Activated CD4-positive, alpha-beta T cell treated with anti-CD3 and anti-CD28 coated beads, Interleukin-10, Interleukin-2, amounts not matched to agents 100 ng/mL and 50 ng/mL, durations not matched to agents 16 hours and 8 hours (primary cell): ENCODE measurements around the gene OR10X1.

Experiments
- DNase-seq: peaks from one replicate; pipeline ENCODE4 v3.0.0-alpha.2; 2020

OR10X1 gene, protein sequence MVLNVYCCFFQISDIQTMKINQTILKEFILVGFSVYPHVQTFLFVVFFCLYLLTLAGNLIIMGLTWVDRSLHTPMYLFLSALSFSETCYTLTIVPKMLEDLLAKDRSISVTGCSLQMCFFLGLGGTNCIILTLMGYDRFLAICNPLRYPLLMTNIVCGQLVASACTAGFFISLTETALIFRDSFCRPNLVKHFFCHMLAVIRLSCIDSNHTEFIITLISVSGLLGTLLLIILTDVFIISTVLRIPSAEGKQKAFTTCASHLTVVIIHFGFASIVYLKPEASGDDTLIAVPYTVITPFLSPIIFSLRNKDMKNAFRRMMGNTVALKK

DNA sequence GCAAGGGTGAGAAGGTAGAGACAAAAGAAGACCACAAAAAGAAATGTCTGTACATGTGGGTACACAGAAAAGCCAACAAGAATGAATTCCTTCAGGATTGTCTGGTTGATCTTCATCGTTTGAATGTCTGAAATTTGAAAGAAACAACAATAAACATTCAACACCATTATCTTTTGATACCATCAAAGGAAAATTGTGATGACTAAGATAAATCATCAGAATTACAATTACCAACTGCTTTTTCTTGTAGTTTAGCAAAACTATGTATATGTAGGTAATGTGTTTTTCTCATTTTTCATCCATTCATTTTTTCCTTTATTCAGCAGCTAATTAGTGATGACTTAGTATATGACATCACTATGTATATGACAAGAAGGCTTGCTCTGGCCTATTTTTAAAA lies at the start of gene OR10X1:
OR10X1 (minus strand) TSS at position 167 of the 400 bp plus-strand sequence; CDS start at position 167, 0 bp downstream.
- no peak for DNase-seq

DNA sequence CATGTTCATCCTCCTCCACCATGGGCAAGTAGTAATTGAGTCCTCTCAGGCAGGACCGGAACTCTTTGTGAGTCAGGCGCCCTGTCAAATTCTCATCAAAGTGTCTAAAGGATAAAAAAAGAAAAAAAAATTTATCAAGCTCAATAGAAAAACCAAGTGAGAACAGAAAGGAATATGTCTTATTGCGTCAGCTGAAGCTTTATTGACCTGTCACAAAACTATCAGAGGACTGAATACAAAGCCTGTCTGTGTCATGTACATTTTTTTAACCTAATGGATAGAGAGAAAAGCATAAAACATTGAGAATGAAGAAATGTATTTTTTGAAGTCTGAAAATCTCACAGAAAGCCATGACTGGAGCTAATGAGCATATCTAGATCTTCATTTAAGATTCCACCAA lies 34.1 kb upstream of the OR10X1 start:
- DNase-seq: no peak

DNA sequence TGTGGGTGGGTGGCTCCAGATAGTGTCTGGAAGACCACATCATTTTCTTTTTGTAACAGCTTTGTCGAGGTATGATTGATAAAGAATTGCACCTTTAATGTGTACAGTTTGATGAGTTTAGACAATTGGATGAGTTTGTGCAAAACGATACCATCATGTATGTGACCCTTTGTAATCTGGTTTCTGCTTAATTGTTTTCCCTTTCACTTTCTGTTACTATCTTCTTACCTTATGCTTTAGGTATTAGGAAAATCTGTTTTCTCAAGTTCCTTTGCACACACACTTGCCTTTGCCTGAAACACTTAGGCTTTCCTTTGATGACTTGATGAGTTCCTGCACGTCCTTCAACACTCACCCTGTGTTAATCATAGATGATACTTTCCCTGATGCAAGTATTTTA lies 32.2 kb upstream of the OR10X1 start:
- DNase-seq: no peak

DNA sequence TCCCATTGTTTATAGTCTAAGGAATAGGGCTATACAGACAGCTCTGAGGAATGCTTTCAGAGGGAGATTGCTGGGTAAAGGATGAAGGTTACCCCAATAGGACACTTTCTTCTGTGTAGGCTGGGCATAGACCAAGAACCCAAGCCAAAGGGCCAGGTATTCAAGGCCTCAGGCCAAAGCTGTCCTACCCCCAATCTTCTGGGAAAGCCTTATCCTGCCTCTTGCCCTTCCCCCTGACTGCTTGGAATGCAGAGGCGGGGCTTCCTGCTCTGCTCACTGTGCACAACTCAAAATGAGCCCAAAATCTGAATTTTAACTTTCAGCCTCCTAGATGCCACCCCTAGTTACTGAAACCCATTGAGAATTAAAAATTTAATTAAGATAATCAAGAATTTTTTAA lies 27.6 kb upstream of the OR10X1 start:
- no peak for DNase-seq

DNA sequence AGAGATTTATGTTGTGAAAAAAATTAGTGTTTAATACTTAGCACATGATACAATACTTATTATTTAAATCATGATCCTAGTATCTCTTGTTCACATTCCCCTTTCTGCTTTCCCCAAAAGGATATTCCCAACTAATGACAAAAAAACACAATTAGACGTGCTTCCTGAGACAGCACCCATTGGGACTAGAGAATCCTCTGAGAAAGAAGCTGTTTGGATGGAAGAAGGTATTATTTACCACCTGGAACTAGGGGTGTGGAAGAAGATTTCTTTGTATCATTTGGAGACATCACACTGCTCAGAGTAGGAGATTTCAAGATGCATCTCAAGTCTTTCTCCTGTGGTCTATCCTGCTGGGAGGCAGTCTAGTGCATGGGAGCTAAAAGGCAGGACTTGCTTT lies 25.3 kb upstream of the OR10X1 start, which contains the start of gene OR10Z1:
OR10Z1 (plus strand) TSS at position 301 of the 400 bp plus-strand sequence. CDS start 1,171 bp downstream, outside the sequence.
- DNase-seq: no peak

DNA sequence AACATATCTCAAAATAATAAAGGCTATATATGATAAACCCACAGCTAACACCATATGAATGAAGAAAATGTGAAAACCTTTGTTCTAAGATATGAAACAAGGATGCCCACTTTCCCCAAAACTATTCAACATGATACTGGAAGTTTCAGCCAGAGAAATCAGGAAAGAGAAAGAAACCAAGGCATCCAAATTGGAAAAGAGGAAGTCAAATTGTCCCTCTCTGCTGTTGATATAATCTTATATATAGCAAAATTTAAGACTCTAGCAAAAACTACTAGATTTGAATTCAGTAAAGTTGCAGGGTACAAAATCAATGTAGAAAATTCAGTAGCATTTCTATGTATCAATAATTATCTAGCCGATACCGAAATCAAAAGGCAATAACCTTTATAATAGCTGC lies 21.0 kb upstream of the OR10X1 start:
- no peak for DNase-seq

DNA sequence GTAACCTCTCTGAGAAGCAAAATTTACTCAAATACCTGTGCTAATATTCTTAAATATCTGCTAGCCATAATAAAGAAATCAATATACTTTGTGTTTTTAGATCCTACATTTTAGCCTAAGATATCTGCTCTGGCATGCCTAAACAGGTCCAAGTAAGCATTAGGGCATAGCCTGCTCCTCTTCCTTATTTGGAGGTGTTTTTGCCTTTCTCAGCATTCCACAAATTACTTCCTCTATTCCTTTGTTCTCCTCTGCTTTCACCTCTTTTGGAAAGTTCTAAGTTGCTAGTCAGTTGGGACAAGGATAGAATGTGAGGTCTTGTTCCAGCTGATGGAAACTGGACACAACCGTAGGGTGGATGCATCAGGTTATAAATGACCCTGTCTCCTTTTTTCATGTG lies 7.2 kb upstream of the OR10X1 start:
- DNase-seq: no peak

DNA sequence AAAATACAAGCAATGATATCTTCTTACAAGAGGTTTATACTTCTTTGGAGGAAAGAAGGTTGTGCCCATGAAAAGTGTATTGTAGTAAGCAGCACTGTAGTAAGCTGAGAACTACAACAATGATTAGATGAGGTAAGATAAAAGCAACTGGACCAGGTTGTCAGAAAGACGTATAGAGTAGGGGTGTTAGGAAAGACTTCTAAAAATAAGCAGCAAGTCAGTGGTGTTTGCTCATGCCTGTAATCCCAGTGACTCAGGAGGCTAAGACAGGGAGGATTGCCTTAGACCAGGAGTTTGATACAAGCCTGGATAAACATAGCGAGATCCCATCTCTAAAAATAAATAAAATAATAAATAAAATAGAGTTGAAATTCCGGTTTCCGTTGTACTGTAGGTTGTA lies 4.3 kb upstream of the OR10X1 start:
- no peak for DNase-seq

DNA sequence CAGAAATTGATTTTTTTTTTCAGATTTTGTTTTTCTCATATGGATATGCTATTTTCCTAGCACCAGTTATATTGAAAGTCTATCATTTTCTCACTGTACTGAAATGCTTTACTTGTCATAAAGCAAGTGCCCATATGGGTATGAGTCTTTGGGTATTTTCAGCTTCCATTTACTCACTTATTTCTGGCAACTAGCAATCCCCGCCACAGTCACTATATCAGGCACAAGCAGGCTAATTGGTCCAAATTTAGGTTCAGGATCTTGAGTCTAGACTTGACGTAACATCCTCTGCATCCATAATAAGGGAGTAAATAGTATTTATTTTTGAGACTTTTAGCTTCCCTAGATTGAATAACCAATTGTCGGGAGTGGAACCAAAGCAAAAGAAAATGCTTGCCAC lies 2.1 kb downstream of the OR10X1 start:
- no peak for DNase-seq

DNA sequence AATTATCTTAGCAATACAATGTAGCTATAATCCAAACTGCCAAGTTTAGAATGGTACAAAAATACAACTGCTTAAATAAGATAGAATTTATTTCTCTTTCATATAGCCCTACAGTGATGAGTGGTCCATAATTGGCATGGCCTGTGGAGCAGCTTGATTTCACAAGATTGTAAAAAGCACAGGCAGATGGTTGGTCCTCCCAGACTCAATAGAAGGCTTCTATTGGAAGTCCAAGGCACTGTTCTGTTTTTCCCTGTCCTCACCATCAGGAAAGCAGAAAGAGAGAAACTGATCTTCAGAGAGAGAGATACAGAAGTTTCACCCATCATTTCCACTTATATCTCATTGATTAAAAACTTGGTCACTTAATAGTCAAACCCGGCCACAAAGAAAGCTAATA lies 7.5 kb downstream of the OR10X1 start:
- no peak for DNase-seq

DNA sequence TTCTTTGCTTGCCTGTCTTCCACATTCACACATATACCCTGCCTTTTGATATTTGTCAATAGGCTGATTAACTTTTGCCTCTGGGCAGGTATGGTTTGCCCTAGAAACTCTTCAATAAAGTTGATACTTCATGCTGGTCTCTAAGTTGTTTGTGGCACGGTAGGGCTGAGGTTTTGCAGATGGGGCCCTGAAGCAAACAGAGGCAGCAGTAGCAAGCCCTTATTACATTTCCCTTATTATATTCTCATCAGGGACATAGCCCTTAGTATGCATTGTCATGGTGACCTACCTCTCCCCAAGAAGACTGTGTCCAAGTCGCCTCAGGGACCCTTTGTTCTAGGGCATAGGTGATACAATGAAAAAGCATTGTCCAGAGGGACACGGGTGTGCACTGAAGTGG lies 9.2 kb downstream of the OR10X1 start, which contains the start of gene OR6P1:
OR6P1 (minus strand) TSS at position 101 of the 400 bp plus-strand sequence. CDS start 6,976 bp downstream, outside the sequence.
- no peak for DNase-seq

DNA sequence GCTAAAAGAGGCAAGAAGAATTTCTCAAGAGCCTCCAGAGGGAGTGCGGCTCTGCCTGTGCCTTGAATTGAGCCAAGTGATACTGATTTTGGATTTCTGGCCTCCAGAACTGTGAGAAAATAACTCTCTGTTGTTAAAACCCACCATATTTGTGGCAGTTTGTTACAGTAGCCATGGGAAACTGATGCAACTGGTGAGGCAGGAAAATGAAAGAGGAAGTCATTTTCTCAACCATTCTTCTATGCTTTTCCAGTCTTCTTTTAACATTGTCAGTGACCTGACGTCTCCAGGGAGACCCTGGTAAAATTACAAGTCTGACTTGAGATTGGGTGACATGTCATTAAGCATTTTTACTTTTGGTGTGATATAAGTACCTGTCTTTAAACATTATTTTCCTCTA lies 15.1 kb downstream of the OR10X1 start:
- DNase-seq: no peak

DNA sequence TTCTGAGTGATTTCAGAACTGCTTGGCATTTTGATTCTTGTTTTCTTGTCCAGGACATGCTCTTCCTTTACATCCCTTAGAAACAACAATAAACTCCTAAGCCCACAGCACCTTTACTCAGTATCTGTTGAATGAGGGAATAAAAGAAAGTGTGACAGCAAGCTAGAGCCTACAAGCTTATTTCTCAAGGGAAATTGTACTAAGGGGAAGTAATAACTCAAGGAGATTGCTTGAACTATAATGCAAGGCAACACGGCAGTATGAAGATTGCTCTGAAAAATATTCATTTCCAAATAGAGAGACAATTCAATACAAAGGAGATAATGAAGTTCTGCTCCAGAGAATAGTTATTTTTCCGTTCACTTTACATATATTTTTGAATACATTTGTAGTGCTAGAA lies 15.8 kb downstream of the OR10X1 start:
- DNase-seq: no peak

DNA sequence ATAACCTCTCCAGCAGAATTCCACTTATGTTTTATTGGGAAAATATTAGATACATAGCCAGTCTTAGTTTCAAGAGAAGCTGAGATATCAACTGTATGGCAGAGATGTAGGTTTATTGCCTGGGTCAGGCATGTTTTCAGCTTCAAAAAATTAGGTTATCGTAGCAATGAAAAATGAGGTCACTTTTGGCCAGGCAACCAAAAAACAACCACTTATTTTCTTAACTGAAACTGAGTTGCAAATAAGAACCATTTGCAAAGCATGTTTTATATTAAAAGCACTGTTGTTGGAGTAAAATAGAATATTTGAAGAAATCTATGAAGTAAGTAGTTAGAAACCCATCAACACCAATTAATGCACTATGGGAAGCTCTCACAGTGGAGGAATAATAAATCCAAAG lies 20.0 kb downstream of the OR10X1 start:
- DNase-seq: no peak

DNA sequence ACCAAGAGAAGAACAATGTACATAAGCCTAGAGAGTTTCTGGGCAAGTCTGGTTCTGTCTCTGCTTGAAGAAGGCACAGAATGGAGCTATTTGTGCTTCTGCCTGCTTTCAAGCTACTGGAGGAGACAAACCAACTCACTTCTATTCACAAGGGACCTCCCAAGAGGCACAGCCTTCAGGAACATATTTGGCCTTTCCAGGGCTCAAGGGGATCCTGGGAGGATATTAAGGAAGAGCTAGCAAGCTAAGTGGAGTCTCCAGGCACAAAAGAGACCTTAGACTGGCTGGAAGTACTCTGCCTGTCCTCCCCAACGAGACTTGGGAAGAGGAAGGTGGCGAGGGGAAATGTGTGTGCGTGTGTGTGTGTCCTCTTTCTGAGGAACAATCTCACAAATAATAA lies 25.3 kb downstream of the OR10X1 start, which contains the start of gene OR6Y1:
OR6Y1 (minus strand) TSS at position 54 of the 400 bp plus-strand sequence. CDS start 6,300 bp downstream, outside the sequence.
- no peak for DNase-seq

DNA sequence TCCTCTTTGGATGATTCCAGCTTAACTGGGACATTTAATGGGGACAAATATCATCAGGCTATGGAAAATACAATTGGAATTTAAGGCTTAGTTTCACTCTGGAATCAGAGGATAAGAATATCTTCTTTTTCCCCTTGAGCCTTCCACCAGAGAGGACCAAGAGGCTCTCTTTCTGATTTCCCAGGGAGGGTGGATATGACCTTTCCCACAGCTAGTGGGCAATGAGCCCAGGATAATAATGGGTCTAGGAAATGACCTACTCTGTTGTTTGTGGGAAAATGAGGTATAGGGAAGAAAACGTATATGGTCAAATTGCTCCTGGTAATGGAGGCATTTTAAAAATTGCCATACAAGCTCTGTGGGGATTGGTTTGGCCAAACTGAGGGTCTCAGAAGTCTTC lies 27.4 kb downstream of the OR10X1 start:
- DNase-seq: no peak

DNA sequence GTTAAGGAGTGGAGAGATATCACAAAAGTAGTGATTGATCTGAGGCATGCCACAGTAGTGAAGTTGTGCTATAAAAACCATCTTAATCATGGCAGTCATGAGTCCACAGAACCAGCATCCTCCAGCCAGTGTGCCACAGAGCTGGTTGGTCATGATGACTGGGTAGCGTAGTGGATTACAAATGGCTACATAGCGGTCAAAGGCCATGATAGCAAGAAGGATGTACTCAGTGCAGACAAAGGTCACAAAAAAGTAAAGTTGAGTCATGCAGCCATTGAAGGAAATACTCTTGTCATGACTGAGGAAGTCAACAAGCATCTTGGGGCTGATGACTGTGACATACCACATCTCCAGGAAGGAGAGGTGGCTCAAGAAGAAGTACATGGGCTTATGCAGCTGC lies 32.2 kb downstream of the OR10X1 start:
- DNase-seq: no peak

DNA sequence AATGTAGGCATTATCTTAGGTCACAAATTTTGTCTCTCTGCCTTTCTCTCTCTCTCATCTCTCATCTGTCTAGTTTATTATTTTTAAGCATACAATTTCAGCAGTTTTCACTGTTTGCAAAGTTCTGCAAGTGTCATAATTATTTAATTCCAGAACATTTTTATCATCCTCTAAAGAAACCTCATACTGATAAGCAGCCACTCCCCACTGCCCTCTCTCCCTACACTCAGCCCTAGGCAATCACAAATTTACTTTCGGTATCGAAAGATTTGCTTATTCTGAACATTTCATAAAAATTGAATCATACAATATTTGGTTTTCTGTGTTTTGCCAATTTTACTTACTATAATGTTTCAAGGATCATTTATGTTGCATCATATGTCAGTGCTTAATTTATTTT lies 42.1 kb downstream of the OR10X1 start:
- no peak for DNase-seq

DNA sequence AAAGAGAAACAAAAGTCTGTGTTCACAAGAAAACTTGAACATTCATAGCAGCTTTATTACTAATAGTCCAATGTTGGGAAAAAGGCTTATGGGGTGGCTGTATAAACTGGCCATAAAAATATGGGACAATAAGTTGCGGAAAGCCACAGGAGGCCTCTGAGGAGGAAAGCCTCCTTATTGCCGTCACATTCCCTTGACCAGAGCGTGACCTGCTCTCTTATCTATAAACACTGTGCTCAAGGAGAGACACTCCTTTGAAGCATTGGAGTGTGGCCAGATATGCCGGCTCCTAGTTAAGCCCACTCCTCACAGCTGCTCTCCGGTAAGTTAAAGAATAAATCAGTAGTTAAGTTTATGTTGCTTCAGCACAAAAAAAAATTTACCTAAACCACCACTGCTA lies 45.2 kb downstream of the OR10X1 start:
- no peak for DNase-seq
